Liver (tissue), 3 donors: ENCODE measurements around the gene BEX5.
"Not testable (repeated sequence)": the region's sequence is repeated elsewhere in the genome, so short reads cannot be mapped to it uniquely, and the experiment has no call there.

Experiments used
- CTCF ChIP-seq: fragments of 150-350 bp; IDR thresholded peaks from 2 replicates; pipeline ENCODE4 v1.5.1; 2017; ENCODE audit warnings: improper control_type of control experiment, low read depth, low read length; ENCODE audit not compliant: missing input control
- FOXA1 ChIP-seq: IDR thresholded peaks from 2 replicates; pipeline ENCODE4 v1.6.1; 2016; ENCODE audit warnings: antibody characterized with exemption
- GABPA ChIP-seq, 2 donors: IDR thresholded peaks in 1 of 2; conservative IDR thresholded peaks in 1 of 2; 2 replicates each; pipeline ENCODE4 v1.6.1; 2016; ENCODE audit warnings: antibody characterized with exemption in 2 of 2, mild to moderate bottlenecking in 1 of 2, moderate library complexity in 1 of 2
- HNF4A ChIP-seq, 2 donors: conservative IDR thresholded peaks; 2 replicates each; pipeline ENCODE4 v1.6.1; 2016; ENCODE audit warnings: antibody characterized with exemption in 2 of 2, mild to moderate bottlenecking in 2 of 2
- JUND ChIP-seq, 2 donors: IDR thresholded peaks; 2 replicates each; pipeline ENCODE4 v1.6.1; 2016; ENCODE audit warnings: antibody characterized with exemption in 2 of 2
- MAX ChIP-seq: IDR thresholded peaks from 2 replicates; pipeline ENCODE4 v1.6.1; 2016; ENCODE audit warnings: antibody characterized with exemption
- RAD21 ChIP-seq, 2 donors: IDR thresholded peaks; 2 replicates each; pipeline ENCODE4 v1.6.1; 2016; ENCODE audit warnings: antibody characterized with exemption in 2 of 2, mild to moderate bottlenecking in 2 of 2
- TAF1 ChIP-seq: conservative IDR thresholded peaks from 2 replicates; pipeline ENCODE4 v1.6.1; 2016; ENCODE audit warnings: antibody characterized with exemption, mild to moderate bottlenecking
- YY1 ChIP-seq: IDR thresholded peaks from 2 replicates; pipeline ENCODE4 v1.6.1; 2016; ENCODE audit warnings: antibody characterized with exemption, mild to moderate bottlenecking
- ZBTB33 ChIP-seq: IDR thresholded peaks from 2 replicates; pipeline ENCODE4 v1.6.1; 2016; ENCODE audit warnings: antibody characterized with exemption
- donor health status: healthy.
- donor health status: healthy.

- TF ChIP-seq MAX; CTCF; YY1; ZBTB33; TAF1; FOXA1; GABPA (IDR thresholded peaks at IDR 0.05 in 1 of 2, conservative IDR thresholded peaks at IDR 0.05 in 1 of 2); HNF4A (conservative IDR thresholded peaks at IDR 0.05); RAD21 (IDR thresholded peaks at IDR 0.05); JUND (IDR thresholded peaks at IDR 0.05): not testable (repeated sequence)
Observed at GRCh38 chrX:102125436-102125835, 30.3 kb downstream of the BEX5 start, which contains the start of gene TCEAL2.
